HCT116 (cell line): ENCODE measurements around the gene TBC1D22B. TPM values are rescaled to one million over a fixed set of nuclear protein-coding genes. Genes with fewer than 3 reads are reported as not detected.
A peak's percentile ranks its signal among the peaks of the same experiment; 100 is the strongest.

Source experiments
- ATAC-seq: fragments of 200-7000 bp; cut with Tn5 transposase; 2 replicates; pipeline ENCODE4 v1.9.1; 2020; ENCODE audit warnings: mild to moderate bottlenecking, moderate library complexity
- BruUV-seq: library from RNA; stranded (reverse); fragments of 400-500 nt; replicated peaks from 2 replicates; lab custom pipeline; 2021; lab: Mats Ljungman, UMichigan
- CTCF ChIA-PET: fragments of 300-600 bp; sonication (Branson Sonifier 250); formaldehyde crosslinking; loops from one replicate; lab custom pipeline; 2021; ENCODE audit warnings: antibody characterized with exemption; lab: Charles Lee
- POLR2A ChIA-PET: fragments of 300-600, 350-600 bp; sonication (Branson Sonifier 250); formaldehyde crosslinking; loops from one replicate; lab custom pipeline; 2021; ENCODE audit warnings: antibody characterized with exemption; lab: Charles Lee
- RAD21 ChIA-PET, 2 experiments: fragments of 300-600 bp; sonication (Branson Sonifier 250); formaldehyde crosslinking; loops; one replicate each; lab custom pipeline; 2023; ENCODE audit warnings: low total read pairs in 2 of 2; ENCODE audit not compliant: uncharacterized antibody in 2 of 2, unreplicated experiment in 2 of 2, low non-redundant PET in 1 of 2; lab: Charles Lee
- DNase-seq: peaks from one replicate; pipeline ENCODE4 v3.0.0-alpha.2; 2010; ENCODE audit warnings: low read depth, low spot score
- H2AFZ ChIP-seq: fragments of 200-600 bp; shearing (Covaris generic), sonication (generic); 2 replicates; pipeline ENCODE4 v1.6.1; 2017; ENCODE audit warnings: low read depth, mixed run types, mixed read lengths, antibody characterized with exemption, low read length; ENCODE audit not compliant: poor library complexity, severe bottlenecking
- H3K27ac ChIP-seq: 2 replicates; pipeline ENCODE4 v1.5.1; 2012; ENCODE audit warnings: low read depth, low read length
- H3K27me3 ChIP-seq: fragments of 200-600 bp; sonication (generic); 2 replicates; pipeline ENCODE4 v1.6.1; 2016; ENCODE audit warnings: mixed run types, low read length, mixed read lengths; ENCODE audit not compliant: insufficient read depth
- H3K36me3 ChIP-seq, 2 experiments: fragments of 200-500 bp in 1 of 2; fragments of 200-600 bp in 1 of 2; sonication (Bioruptor generic) in 1 of 2; sonication (generic) in 1 of 2; 2 replicates each; pipeline versions ENCODE4 v1.5.1 to v1.6.1; 2014 to 2016; ENCODE audit warnings: low read length in 2 of 2, inconsistent platforms in 1 of 2, mixed read lengths in 1 of 2, mixed run types in 1 of 2; ENCODE audit not compliant: insufficient read depth in 2 of 2, control insufficient read depth in 1 of 2
- H3K4me1 ChIP-seq, 2 experiments: fragments of 200-600 bp in 1 of 2; sonication (generic) in 1 of 2; 2 replicates each; pipeline versions ENCODE4 v1.5.1 to v1.6.1; 2012 to 2017; ENCODE audit warnings: low read length in 2 of 2, inconsistent platforms in 1 of 2, mild to moderate bottlenecking in 1 of 2, mixed read lengths in 1 of 2, mixed run types in 1 of 2, moderate library complexity in 1 of 2; ENCODE audit not compliant: insufficient read depth in 2 of 2, control insufficient read depth in 1 of 2
- H3K4me2 ChIP-seq: fragments of 200-600 bp; sonication (generic); 2 replicates; pipeline ENCODE4 v1.6.1; 2017; ENCODE audit warnings: mixed run types, low read length, mixed read lengths
- H3K4me3 ChIP-seq, 2 experiments: fragments of 200-600 bp in 1 of 2; sonication (generic) in 1 of 2; replicated peaks in 1 of 2; 2 replicates each; pipeline ENCODE4 v1.5.1; 2011 to 2016; ENCODE audit warnings: low read length in 2 of 2, control low read depth in 1 of 2, low read depth in 1 of 2, mild to moderate bottlenecking in 1 of 2, mixed read lengths in 1 of 2, mixed run types in 1 of 2
- H3K79me2 ChIP-seq: fragments of 200-600 bp; sonication (generic); 2 replicates; pipeline ENCODE4 v1.6.1; 2017; ENCODE audit warnings: mild to moderate bottlenecking, mixed run types, low read length, moderate library complexity, mixed read lengths; ENCODE audit not compliant: insufficient read depth
- H3K9ac ChIP-seq: fragments of 200-600 bp; sonication (generic); 2 replicates; pipeline ENCODE4 v1.6.1; 2016; ENCODE audit warnings: low read length, mixed read lengths
- H3K9me2 ChIP-seq: fragments of 200-600 bp; sonication (generic), shearing (Covaris generic); 2 replicates; pipeline ENCODE4 v1.6.1; 2017; ENCODE audit warnings: mixed run types, mild to moderate bottlenecking, moderate library complexity; ENCODE audit not compliant: insufficient read depth
- H3K9me3 ChIP-seq, 2 experiments: fragments of 200-500 bp in 1 of 2; fragments of 200-600 bp in 1 of 2; sonication (Bioruptor generic) in 1 of 2; sonication (generic) in 1 of 2; 2 replicates each; pipeline ENCODE4 v1.6.1; 2014 to 2017; ENCODE audit warnings: low read length in 2 of 2, mixed read lengths in 2 of 2, inconsistent platforms in 1 of 2, low read depth in 1 of 2, mild to moderate bottlenecking in 1 of 2, mixed run types in 1 of 2, moderate library complexity in 1 of 2; ENCODE audit not compliant: control insufficient read depth in 1 of 2, insufficient read depth in 1 of 2
- H4K20me1 ChIP-seq: fragments of 200-600 bp; sonication (generic), shearing (Covaris generic); 2 replicates; pipeline ENCODE4 v1.6.1; 2017; ENCODE audit warnings: mixed run types, mild to moderate bottlenecking, moderate library complexity; ENCODE audit not compliant: insufficient read depth
- ATF3 ChIP-seq: IDR thresholded peaks from 2 replicates; pipeline ENCODE4 v1.6.1; 2012
- CBX3 ChIP-seq: IDR thresholded peaks from 2 replicates; pipeline ENCODE4 v1.6.1; 2012; ENCODE audit warnings: low read depth
- CEBPB ChIP-seq: IDR thresholded peaks from 2 replicates; pipeline ENCODE4 v1.6.1; 2012; ENCODE audit warnings: low read depth
- ELF1 ChIP-seq: IDR thresholded peaks from 2 replicates; pipeline ENCODE4 v1.6.1; 2012; ENCODE audit warnings: low read depth, borderline replicate concordance
- EZH2 ChIP-seq: fragments of 200-600 bp; sonication (generic); IDR thresholded peaks from 2 replicates; pipeline ENCODE4 v1.6.1; 2017; ENCODE audit warnings: antibody characterized with exemption, mixed run types
- EZH2phosphoT487 ChIP-seq: fragments of 200-600 bp; IDR thresholded peaks from 2 replicates; pipeline ENCODE4 v1.6.1; 2018; ENCODE audit warnings: antibody characterized with exemption, borderline replicate concordance
- FOSL1 ChIP-seq: IDR thresholded peaks from 2 replicates; pipeline ENCODE4 v1.6.1; 2012; ENCODE audit warnings: low read depth
- POLR2AphosphoS5 ChIP-seq: IDR thresholded peaks from 2 replicates; pipeline ENCODE4 v1.6.1; 2011; ENCODE audit warnings: mild to moderate bottlenecking, low read depth, low read length, moderate library complexity
- RAD21 ChIP-seq: IDR thresholded peaks from 2 replicates; pipeline ENCODE4 v1.6.1; 2012; ENCODE audit warnings: low read depth, mild to moderate bottlenecking
- SIN3A ChIP-seq: IDR thresholded peaks from 2 replicates; pipeline ENCODE4 v1.6.1; 2012; ENCODE audit warnings: low read depth
- SP1 ChIP-seq: IDR thresholded peaks from 2 replicates; pipeline ENCODE4 v1.6.1; 2012; ENCODE audit warnings: low read depth
- SRF ChIP-seq: IDR thresholded peaks from 2 replicates; pipeline ENCODE4 v1.6.1; 2012; ENCODE audit warnings: low read depth
- TCF7L2 ChIP-seq: IDR thresholded peaks from 2 replicates; pipeline ENCODE4 v1.7.0; 2011; ENCODE audit warnings: borderline replicate concordance, inconsistent platforms; ENCODE audit not compliant: insufficient read depth, insufficient read length; ENCODE audit errors: extremely low read depth
- YY1 ChIP-seq: IDR thresholded peaks from 2 replicates; pipeline ENCODE4 v1.6.1; 2011; ENCODE audit warnings: low read length, low read depth, moderate library complexity, mild to moderate bottlenecking; ENCODE audit not compliant: insufficient replicate concordance; ENCODE audit errors: extremely low read depth
- ZBTB33 ChIP-seq: IDR thresholded peaks from 2 replicates; pipeline ENCODE4 v1.6.1; 2011; ENCODE audit warnings: mild to moderate bottlenecking, low read length, moderate library complexity; ENCODE audit not compliant: insufficient replicate concordance; ENCODE audit errors: extremely low read depth
- intact Hi-C: fragments of 100-400 bp; cut with micrococcal nuclease; formaldehyde crosslinking; loops from 2 replicates; pipeline ENCODE4 v1.10.0; 2022
- total RNA-seq: library from RNA; stranded (reverse); gene quantifications from one replicate; pipeline ENCODE4 v1.2.1, GENCODE V29; 2021; ENCODE audit not compliant: unreplicated experiment

Gene TBC1D22B
- total RNA-seq, 1 experiment from 2014 or later: 9.1 TPM

- POLR2A ChIA-PET: interaction anchor here (0.7 to 1.3 kb wide), 6 partner anchors 180 to 192 kb away, joined by 3 to 7 read pairs (median 4); no protein-coding TSS in a partner anchor
- RAD21 ChIA-PET: interaction anchor here (0.6 to 1.8 kb wide), 15 partner anchors 12 to 192 kb away, joined by 3 to 16 read pairs (median 5); no protein-coding TSS in a partner anchor
- BruUV-seq: no TSS peak
- H3K9me3 ChIP-seq: no peaks in the 10 kb centered on the region
- CTCF ChIA-PET: interaction anchor here (0.7 to 14.5 kb wide), 26 partner anchors 9 to 595 kb away, joined by 3 to 331 read pairs (median 4); partner anchors contain the start of genes C6orf89 and MTCH1
- ATAC-seq (no peak), DNase-seq (no peak)
- no peak overlapping the region for H3K4me3 ChIP-seq
- no peaks in the 10 kb centered on the region for H3K9me2 ChIP-seq
- TF ChIP-seq EZH2phosphoT487: no peak
- intact Hi-C loops: loop anchor here (1.0 to 10.0 kb wide), 5 partner anchors 37 to 322 kb away; partner anchors contain the start of gene C6orf89
- H3K4me2 ChIP-seq: no peak overlapping the region
- H4K20me1 ChIP-seq: no peaks in the 10 kb centered on the region
- H3K4me1 ChIP-seq: peaks cover 4 to 20% of the 10 kb centered on the region in 2 experiments; a peak in 3 of 4 replicates
- no peaks in the 10 kb centered on the region for H3K36me3 ChIP-seq
- no peak overlapping the region for H3K9ac ChIP-seq
- no peak overlapping the region for H2AFZ ChIP-seq
- H3K27me3 ChIP-seq: no peaks in the 10 kb centered on the region
- no peak overlapping the region for H3K27ac ChIP-seq
- H3K79me2 ChIP-seq: no peaks in the 10 kb centered on the region
Observed at GRCh38 chr6:37209461-37210205, 47.9 kb upstream of the TBC1D22B start.

- Histone ChIP-seq H3K4me2 (no peak overlapping the region), H2AFZ (peak overlapping the region; percentile 87), H3K9ac (no peak overlapping the region), H3K4me3 (no peak overlapping the region), H3K4me1 (peaks cover 0 to 11% of the 10 kb centered on the region in 2 experiments; a peak in 1 of 4 replicates), H3K9me2 (no peaks in the 10 kb centered on the region), H3K9me3 (no peaks in the 10 kb centered on the region), H3K27me3 (no peaks in the 10 kb centered on the region), H3K27ac (no peak overlapping the region), H4K20me1 (no peaks in the 10 kb centered on the region), H3K36me3 (no peaks in the 10 kb centered on the region), H3K79me2 (no peaks in the 10 kb centered on the region)
- ChIA-PET POLR2A (interaction anchor here (0.7 to 1.1 kb wide), 4 partner anchors 181 to 192 kb away, joined by 3 to 7 read pairs (median 4); no protein-coding TSS in a partner anchor), CTCF (interaction anchor here (0.6 to 14.5 kb wide), 25 partner anchors 9 to 595 kb away, joined by 3 to 331 read pairs (median 4); partner anchors contain the start of genes C6orf89 and MTCH1), RAD21 (interaction anchor here (0.6 to 1.8 kb wide), 13 partner anchors 11 to 192 kb away, joined by 3 to 16 read pairs (median 5); no protein-coding TSS in a partner anchor)
- peak; percentile 72 for DNase-seq
- intact Hi-C loops: loop anchor here (1.0 to 5.0 kb wide), 3 partner anchors 159 to 323 kb away; partner anchors contain the start of gene C6orf89
- ATAC-seq: peak; percentile 78
- no TSS peak for BruUV-seq
- peak; percentile 99 for TF ChIP-seq RAD21
- TF ChIP-seq ZBTB33: no peak
- no peak for TF ChIP-seq EZH2phosphoT487
- no peak for TF ChIP-seq SP1
- no peak for TF ChIP-seq ELF1
- peak; percentile 57 for TF ChIP-seq YY1
- no peak for TF ChIP-seq TCF7L2
- no peak for TF ChIP-seq EZH2
- TF ChIP-seq ATF3: no peak
- TF ChIP-seq POLR2AphosphoS5: no peak
- TF ChIP-seq CBX3: peak; percentile 31; the same call in 1 of the 2 replicates
- no peak for TF ChIP-seq CEBPB
- TF ChIP-seq FOSL1: no peak
- no peak for TF ChIP-seq SIN3A
- no peak for TF ChIP-seq SRF
Observed at GRCh38 chr6:37210313-37210968, 47.1 kb upstream of the TBC1D22B start.
